GM21390 (cell line): ENCODE measurements around the gene HMCN1.

ENCODE experiments used
- ATAC-seq: cut with Tn5 transposase; IDR thresholded peaks from one replicate; pipeline ENCODE4 v1.9.1; 2021; ENCODE audit not compliant: unreplicated experiment

HMCN1 gene

DNA sequence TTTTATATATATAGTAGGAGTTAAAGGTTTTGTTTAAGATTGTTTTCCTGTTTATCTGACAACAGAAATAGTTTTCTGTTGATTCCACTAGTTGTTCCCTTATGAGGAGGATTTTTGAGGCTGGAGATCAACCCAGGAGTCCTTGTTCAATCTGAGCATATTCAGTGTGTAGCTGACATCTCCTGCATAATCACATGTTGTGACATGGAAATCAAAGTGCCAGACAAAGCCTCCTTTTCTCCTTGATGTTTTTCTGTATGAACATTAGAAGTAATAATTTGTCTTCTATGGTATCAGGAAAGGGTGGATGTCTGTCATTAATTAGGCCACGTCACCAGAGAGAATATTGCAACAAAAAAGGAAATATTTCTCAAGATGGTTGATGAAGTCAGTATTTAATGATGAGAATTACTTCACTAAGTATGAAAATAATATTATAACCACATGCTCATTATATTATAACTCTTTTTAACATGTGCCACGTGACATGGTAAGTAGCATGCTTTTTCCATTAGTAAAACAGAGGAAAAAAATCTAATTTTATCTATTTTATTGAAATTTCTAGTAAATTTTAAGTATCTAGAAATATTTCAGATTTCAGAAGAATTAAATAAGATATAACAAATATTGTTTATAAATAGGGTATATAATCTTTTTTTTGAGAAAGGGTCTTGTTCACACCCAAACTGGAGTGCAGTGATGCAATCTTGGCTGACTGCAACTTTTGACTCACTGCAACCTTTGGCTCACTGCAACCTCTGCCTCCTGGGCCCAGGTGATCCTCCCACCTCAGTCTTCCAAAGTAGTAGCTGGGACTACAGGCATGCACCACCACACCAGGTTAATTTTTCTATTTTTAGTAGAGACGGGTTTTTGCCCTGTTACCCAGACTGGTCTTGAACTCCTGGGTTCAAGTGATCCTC is 223.5 kb downstream of the HMCN1 start:
- no peak for ATAC-seq

GRCh38 chr1:185960422-185961321 is 226.5 kb downstream of the HMCN1 start:
- no peak for ATAC-seq

DNA sequence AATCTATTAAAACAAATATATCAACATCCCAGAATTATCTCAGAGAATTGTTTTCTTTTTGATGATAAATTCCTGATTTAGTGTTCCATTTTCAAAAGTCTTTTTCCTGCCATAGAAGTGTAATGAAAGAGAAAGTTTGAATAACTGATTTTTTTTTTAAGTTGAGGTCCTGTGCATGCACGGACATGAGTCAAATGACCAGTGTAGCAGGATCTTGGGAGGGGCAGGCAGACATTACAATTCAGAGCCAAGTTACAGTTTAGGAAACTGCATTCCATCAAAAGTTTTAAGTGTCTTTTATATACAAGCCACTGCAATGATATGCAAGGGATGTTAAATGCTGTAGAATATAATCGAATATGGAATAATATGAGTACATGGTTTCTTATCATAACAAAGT is 227.5 kb downstream of the HMCN1 start:
- no peak for ATAC-seq

DNA sequence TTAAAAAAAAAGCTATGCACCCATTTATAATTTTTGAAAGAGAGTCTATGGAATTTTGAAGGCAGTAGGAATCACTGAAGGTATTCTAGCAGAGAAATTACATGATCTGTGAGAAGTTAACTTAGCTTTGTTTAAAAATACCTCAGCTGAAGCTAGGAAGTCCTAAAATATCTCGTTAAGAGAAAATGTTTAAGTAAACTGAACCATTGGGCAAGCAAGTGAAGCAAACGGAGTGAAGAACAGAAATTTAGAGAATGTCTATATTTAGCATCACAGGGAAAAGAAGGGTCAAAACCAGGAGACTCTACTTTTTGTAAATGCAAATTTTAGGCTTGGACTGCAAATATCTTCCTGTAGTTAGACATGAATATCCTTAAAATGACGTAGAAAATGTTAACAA is 230.8 kb downstream of the HMCN1 start:
- ATAC-seq = no peak

DNA sequence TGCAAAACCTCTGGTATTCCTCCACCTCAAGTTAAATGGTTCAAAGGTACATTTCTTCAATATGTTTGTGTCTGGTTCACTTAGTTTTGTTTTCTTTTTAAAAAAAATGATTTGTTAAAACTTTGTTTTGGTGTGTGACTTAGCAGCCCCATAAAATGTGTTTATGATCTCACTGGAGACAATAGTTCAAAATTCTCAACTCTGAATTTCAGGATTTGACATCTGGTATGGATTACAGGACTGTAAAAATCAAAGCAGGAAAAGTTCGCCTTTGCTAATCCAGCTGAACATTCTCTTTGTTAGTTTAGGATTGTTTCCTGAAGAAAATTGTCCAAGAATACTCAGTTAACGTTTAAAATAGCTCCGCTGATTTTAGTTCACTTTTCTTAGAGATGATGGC is 231.7 kb downstream of the HMCN1 start:
- ATAC-seq = no peak

DNA sequence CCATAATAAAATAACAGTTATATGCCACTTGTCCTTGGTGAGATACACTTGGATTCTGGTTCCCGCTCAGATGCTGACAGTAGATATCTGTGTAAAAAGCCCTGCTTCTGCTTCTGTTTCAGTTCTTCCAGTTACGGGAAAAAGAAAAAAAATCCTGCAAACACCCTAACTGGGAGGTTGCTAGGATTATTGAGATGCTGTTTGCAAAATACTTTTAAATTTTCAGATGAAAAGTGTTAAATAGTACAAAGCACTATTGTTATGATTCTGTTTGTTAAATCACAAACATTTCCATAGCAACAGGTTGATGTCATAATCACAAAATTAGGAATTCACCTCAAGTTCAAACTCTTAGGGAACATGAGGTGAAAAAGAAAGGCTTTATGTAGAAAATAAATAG is 232.3 kb downstream of the HMCN1 start:
- no peak for ATAC-seq

DNA sequence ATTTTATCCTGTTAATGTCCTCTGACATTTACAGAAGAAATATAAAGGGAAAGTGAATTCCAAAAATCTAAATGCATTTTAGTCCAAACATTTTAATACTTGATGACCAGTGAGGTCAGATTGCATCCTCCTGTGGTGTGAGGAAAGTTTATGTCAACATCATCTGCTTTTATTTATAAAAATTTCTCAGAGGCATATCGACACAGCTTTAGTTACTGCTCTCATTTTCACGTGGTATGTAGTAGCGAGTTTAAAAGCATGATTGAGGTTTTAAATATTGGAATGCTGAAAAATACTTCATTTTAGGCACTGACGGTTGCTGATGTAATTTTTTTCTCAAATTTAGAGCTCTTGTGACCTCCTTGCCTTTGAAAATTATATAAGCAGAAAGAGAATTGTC is 234.8 kb downstream of the HMCN1 start:
- ATAC-seq = no peak

DNA sequence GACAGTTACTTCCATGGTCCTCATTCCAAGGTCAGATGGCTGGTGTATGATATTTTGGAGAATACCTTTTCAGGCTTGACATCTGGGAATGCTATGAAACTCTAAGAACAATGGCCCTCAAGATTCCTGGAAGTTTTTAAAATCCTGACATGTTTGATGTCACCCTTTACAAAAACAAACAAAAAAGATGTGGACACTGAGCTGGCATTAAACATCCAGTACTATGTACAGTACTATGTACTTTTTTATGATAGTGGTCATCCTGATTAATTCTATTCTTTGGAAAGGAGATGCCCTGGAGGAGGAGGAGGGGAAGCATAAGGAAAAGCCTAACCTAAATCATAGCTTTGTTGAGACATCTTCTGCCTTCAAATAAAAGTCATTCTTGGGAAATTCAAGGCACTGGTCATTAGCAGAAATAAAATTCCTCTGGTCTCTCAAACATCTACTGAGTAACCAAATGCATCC is 235.4 kb downstream of the HMCN1 start:
- no peak for ATAC-seq

DNA sequence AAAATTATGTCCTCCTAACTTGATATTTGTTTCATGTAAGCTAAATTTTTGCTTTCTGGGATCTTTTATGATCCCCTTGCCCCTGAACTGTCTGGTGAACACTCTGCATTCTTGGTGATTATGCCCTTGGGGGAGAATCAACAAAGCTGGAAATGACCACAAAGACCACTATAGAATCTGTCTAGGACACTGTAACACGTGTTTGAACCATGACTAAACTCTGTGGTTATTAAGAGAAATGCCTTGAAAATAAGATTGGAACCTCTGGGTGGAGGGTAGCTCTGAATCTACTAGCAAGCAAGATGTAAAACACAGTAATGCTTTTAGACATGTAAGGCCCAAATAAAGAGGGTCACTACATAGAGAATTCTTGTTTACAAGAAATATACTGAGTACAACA is 237.5 kb downstream of the HMCN1 start:
- no peak for ATAC-seq

- ATAC-seq = no peak
Observed at GRCh38 chr1:185972096-185972850, 238.1 kb downstream of the HMCN1 start.

- no peak for ATAC-seq
Observed at GRCh38 chr1:185973645-185974044, 239.5 kb downstream of the HMCN1 start.

- ATAC-seq = no peak
Observed at GRCh38 chr1:185974367-185975170, 240.4 kb downstream of the HMCN1 start.

GRCh38 chr1:185980891-185981290 is 246.7 kb downstream of the HMCN1 start:
- ATAC-seq = no peak

GRCh38 chr1:185984113-185984836 is 250.1 kb downstream of the HMCN1 start:
- ATAC-seq = no peak

GRCh38 chr1:185987611-185988321 is 253.6 kb downstream of the HMCN1 start:
- no peak for ATAC-seq

- no peak for ATAC-seq
Observed at GRCh38 chr1:185990565-185990964, 256.4 kb downstream of the HMCN1 start.

GRCh38 chr1:185991266-185991665 is 257.1 kb downstream of the HMCN1 start:
- ATAC-seq = no peak

GRCh38 chr1:185996211-185996610 is 262.0 kb downstream of the HMCN1 start:
- no peak for ATAC-seq

GRCh38 chr1:185998391-185998790 is 264.2 kb downstream of the HMCN1 start:
- ATAC-seq = no peak
